WTC11 (cell line): ENCODE measurements around the gene AMIGO1. TPM values are rescaled to one million over a fixed set of nuclear protein-coding genes. Genes with fewer than 3 reads are reported as not detected.

Source experiments
- CREB1 ChIP-seq: sonication (generic); formaldehyde crosslinking; IDR thresholded peaks from 2 replicates; pipeline ENCODE4 v1.8.0; 2023; ENCODE audit warnings: mild to moderate bottlenecking, missing genetic modification reagents
- CREM ChIP-seq: sonication (generic); formaldehyde crosslinking; IDR thresholded peaks from 2 replicates; pipeline ENCODE4 v1.8.1; 2022; ENCODE audit warnings: mild to moderate bottlenecking, missing genetic modification reagents, moderate library complexity
- EMX1 ChIP-seq: fragments of 250-450 bp; sonication (Bioruptor Pico); IDR thresholded peaks from 2 replicates; pipeline ENCODE4 v1.8.0; 2021; ENCODE audit warnings: mild to moderate bottlenecking
- FOXK1 ChIP-seq: sonication (generic); formaldehyde crosslinking; IDR thresholded peaks from 2 replicates; pipeline ENCODE4 v1.8.0; 2022; ENCODE audit warnings: mild to moderate bottlenecking, moderate library complexity, missing genetic modification reagents
- FOXP1 ChIP-seq: sonication (generic); formaldehyde crosslinking; IDR thresholded peaks from 2 replicates; pipeline ENCODE4 v1.8.0; 2022; ENCODE audit warnings: missing genetic modification reagents, mild to moderate bottlenecking, moderate library complexity, borderline replicate concordance
- GABPB1 ChIP-seq: sonication (generic); formaldehyde crosslinking; IDR thresholded peaks from 2 replicates; pipeline ENCODE4 v1.8.1; 2023; ENCODE audit warnings: mild to moderate bottlenecking, missing genetic modification reagents
- JUN ChIP-seq: sonication (generic); formaldehyde crosslinking; IDR thresholded peaks from 2 replicates; pipeline ENCODE4 v1.8.0; 2023; ENCODE audit warnings: mild to moderate bottlenecking, missing genetic modification reagents
- NFE2L1 ChIP-seq: sonication (generic); formaldehyde crosslinking; IDR thresholded peaks from 2 replicates; pipeline ENCODE4 v1.8.1; 2023; ENCODE audit warnings: missing genetic modification reagents
- ZNF232 ChIP-seq: sonication (generic); formaldehyde crosslinking; IDR thresholded peaks from 2 replicates; pipeline ENCODE4 v1.8.0; 2022; ENCODE audit warnings: mild to moderate bottlenecking, missing genetic modification reagents
- ZNF416 ChIP-seq: fragments of 250-450 bp; sonication (Bioruptor Pico); IDR thresholded peaks from 2 replicates; pipeline ENCODE4 v1.9.0; 2021; ENCODE audit warnings: mild to moderate bottlenecking, inconsistent platforms
- total RNA-seq: library from RNA; stranded (reverse); gene quantifications from 3 replicates; pipeline ENCODE4 v1.2.3, GENCODE V29; 2021
- TF ChIP-seq, protein P1 (sequence below): sonication (generic); formaldehyde crosslinking; IDR thresholded peaks from 2 replicates; pipeline ENCODE4 v1.8.0; 2023; ENCODE audit warnings: missing genetic modification reagents, mild to moderate bottlenecking, borderline replicate concordance
- TF ChIP-seq, protein P2 (sequence below): sonication (generic); formaldehyde crosslinking; IDR thresholded peaks from 2 replicates; pipeline ENCODE4 v1.8.0; 2022; ENCODE audit warnings: mild to moderate bottlenecking, missing genetic modification reagents
- TF ChIP-seq, protein P3 (sequence below): fragments of 250-450 bp; sonication (Bioruptor Pico); IDR thresholded peaks from 2 replicates; pipeline ENCODE4 v1.9.0; 2021; ENCODE audit warnings: moderate library complexity, mild to moderate bottlenecking, inconsistent platforms, borderline replicate concordance
- TF ChIP-seq, protein P4 (sequence below): fragments of 250-450 bp; sonication (Bioruptor Pico); IDR thresholded peaks from 2 replicates; pipeline ENCODE4 v1.8.0; 2021; ENCODE audit warnings: mild to moderate bottlenecking
- TF ChIP-seq, protein P5 (sequence below): sonication (generic); formaldehyde crosslinking; IDR thresholded peaks from 2 replicates; pipeline ENCODE4 v1.8.0; 2023; ENCODE audit warnings: mild to moderate bottlenecking, missing genetic modification reagents
- TF ChIP-seq, protein P6 (sequence below): sonication (generic); formaldehyde crosslinking; conservative IDR thresholded peaks from 2 replicates; pipeline ENCODE4 v1.8.1; 2023; ENCODE audit warnings: mild to moderate bottlenecking, low read depth, missing genetic modification reagents, moderate library complexity
- TF ChIP-seq, protein P7 (sequence below): sonication (generic); formaldehyde crosslinking; IDR thresholded peaks from 2 replicates; pipeline ENCODE4 v1.8.0; 2023; ENCODE audit warnings: missing genetic modification reagents
- TF ChIP-seq, protein P8 (sequence below): sonication (generic); formaldehyde crosslinking; IDR thresholded peaks from 2 replicates; pipeline ENCODE4 v1.8.0; 2022; ENCODE audit warnings: missing genetic modification reagents

The AMIGO1 gene
- total RNA-seq, 1 experiment from 2014 or later = 2.4 TPM

DNA sequence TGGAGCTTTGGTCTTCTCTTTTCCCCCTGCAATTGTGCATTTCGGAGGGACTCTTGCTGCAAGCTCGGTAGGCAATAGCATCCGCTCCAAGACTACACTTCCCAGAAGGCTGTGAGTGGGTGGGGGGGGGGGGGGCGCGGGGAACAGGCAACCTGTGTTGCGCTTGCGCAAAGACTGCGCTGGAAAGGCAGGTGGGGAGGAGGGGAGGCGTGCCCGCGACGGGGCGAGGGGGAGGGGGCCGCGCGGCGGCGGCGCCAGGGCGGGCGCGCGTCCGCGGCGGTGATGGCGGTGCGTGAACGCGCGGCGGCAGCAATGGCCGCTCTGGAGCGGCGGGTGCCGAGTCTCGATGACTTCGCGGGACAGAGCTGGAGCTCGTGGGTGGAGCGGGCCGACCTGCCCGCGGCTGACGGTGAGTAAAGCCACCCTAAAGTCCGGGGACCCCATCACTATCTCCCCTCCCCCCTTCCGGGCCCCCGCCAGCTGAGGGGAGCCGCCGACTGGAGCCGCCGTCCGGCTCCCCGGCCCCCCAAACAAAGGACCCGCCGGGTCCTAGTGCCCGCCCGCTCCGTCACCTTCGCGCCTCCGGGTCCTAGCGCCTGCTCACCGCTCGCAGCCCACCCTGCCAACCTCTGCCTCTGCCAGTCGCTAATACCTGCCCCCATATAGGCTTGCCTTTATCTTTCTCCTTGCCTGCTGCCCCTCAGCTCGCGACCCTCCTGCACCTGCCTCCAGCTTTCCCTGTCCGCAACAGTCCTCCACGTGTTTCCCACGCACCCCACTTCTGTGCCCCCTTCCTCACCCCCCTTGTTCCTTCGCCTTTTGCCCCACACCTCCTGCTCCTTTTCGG lies 25.6 kb downstream of the AMIGO1 start, which contains the start of gene ATXN7L2 (continued):
- TF ChIP-seq, protein P1, sequence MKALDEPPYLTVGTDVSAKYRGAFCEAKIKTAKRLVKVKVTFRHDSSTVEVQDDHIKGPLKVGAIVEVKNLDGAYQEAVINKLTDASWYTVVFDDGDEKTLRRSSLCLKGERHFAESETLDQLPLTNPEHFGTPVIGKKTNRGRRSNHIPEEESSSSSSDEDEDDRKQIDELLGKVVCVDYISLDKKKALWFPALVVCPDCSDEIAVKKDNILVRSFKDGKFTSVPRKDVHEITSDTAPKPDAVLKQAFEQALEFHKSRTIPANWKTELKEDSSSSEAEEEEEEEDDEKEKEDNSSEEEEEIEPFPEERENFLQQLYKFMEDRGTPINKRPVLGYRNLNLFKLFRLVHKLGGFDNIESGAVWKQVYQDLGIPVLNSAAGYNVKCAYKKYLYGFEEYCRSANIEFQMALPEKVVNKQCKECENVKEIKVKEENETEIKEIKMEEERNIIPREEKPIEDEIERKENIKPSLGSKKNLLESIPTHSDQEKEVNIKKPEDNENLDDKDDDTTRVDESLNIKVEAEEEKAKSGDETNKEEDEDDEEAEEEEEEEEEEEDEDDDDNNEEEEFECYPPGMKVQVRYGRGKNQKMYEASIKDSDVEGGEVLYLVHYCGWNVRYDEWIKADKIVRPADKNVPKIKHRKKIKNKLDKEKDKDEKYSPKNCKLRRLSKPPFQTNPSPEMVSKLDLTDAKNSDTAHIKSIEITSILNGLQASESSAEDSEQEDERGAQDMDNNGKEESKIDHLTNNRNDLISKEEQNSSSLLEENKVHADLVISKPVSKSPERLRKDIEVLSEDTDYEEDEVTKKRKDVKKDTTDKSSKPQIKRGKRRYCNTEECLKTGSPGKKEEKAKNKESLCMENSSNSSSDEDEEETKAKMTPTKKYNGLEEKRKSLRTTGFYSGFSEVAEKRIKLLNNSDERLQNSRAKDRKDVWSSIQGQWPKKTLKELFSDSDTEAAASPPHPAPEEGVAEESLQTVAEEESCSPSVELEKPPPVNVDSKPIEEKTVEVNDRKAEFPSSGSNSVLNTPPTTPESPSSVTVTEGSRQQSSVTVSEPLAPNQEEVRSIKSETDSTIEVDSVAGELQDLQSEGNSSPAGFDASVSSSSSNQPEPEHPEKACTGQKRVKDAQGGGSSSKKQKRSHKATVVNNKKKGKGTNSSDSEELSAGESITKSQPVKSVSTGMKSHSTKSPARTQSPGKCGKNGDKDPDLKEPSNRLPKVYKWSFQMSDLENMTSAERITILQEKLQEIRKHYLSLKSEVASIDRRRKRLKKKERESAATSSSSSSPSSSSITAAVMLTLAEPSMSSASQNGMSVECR (CRISPR knock-in tag) = no peak
- no peak for TF ChIP-seq JUN (CRISPR knock-in tag)
- TF ChIP-seq ZNF416 (CRISPR knock-in tag) = peak; percentile 89
- TF ChIP-seq GABPB1 (CRISPR knock-in tag) = no peak
- TF ChIP-seq FOXP1 (CRISPR knock-in tag) = peak; percentile 66; the same call in 1 of the 2 replicates
- TF ChIP-seq, protein P2, sequence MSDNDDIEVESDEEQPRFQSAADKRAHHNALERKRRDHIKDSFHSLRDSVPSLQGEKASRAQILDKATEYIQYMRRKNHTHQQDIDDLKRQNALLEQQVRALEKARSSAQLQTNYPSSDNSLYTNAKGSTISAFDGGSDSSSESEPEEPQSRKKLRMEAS (CRISPR knock-in tag) = no peak; the same call in 1 of the 2 replicates
- TF ChIP-seq, protein P3, sequence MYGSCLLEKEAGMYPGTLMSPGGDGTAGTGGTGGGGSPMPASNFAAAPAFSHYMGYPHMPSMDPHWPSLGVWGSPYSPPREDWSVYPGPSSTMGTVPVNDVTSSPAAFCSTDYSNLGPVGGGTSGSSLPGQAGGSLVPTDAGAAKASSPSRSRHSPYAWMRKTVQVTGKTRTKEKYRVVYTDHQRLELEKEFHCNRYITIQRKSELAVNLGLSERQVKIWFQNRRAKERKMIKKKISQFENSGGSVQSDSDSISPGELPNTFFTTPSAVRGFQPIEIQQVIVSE (CRISPR knock-in tag) = no peak
- no peak for TF ChIP-seq ZNF232 (CRISPR knock-in tag)
- peak; percentile 35; the same call in 1 of the 2 replicates for TF ChIP-seq FOXK1 (CRISPR knock-in tag)
- peak; percentile 75; the same call in 1 of the 2 replicates for TF ChIP-seq CREM (CRISPR knock-in tag)
- TF ChIP-seq, protein P4, sequence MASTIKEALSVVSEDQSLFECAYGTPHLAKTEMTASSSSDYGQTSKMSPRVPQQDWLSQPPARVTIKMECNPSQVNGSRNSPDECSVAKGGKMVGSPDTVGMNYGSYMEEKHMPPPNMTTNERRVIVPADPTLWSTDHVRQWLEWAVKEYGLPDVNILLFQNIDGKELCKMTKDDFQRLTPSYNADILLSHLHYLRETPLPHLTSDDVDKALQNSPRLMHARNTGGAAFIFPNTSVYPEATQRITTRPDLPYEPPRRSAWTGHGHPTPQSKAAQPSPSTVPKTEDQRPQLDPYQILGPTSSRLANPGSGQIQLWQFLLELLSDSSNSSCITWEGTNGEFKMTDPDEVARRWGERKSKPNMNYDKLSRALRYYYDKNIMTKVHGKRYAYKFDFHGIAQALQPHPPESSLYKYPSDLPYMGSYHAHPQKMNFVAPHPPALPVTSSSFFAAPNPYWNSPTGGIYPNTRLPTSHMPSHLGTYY (CRISPR knock-in tag) = 0 out of 2 replicates have a peak, but pooled peaks have one; percentile 49
- TF ChIP-seq, protein P5, sequence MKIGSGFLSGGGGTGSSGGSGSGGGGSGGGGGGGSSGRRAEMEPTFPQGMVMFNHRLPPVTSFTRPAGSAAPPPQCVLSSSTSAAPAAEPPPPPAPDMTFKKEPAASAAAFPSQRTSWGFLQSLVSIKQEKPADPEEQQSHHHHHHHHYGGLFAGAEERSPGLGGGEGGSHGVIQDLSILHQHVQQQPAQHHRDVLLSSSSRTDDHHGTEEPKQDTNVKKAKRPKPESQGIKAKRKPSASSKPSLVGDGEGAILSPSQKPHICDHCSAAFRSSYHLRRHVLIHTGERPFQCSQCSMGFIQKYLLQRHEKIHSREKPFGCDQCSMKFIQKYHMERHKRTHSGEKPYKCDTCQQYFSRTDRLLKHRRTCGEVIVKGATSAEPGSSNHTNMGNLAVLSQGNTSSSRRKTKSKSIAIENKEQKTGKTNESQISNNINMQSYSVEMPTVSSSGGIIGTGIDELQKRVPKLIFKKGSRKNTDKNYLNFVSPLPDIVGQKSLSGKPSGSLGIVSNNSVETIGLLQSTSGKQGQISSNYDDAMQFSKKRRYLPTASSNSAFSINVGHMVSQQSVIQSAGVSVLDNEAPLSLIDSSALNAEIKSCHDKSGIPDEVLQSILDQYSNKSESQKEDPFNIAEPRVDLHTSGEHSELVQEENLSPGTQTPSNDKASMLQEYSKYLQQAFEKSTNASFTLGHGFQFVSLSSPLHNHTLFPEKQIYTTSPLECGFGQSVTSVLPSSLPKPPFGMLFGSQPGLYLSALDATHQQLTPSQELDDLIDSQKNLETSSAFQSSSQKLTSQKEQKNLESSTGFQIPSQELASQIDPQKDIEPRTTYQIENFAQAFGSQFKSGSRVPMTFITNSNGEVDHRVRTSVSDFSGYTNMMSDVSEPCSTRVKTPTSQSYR = 0 out of 2 replicates have a peak, but pooled peaks have one; percentile 16
- TF ChIP-seq, protein P6, sequence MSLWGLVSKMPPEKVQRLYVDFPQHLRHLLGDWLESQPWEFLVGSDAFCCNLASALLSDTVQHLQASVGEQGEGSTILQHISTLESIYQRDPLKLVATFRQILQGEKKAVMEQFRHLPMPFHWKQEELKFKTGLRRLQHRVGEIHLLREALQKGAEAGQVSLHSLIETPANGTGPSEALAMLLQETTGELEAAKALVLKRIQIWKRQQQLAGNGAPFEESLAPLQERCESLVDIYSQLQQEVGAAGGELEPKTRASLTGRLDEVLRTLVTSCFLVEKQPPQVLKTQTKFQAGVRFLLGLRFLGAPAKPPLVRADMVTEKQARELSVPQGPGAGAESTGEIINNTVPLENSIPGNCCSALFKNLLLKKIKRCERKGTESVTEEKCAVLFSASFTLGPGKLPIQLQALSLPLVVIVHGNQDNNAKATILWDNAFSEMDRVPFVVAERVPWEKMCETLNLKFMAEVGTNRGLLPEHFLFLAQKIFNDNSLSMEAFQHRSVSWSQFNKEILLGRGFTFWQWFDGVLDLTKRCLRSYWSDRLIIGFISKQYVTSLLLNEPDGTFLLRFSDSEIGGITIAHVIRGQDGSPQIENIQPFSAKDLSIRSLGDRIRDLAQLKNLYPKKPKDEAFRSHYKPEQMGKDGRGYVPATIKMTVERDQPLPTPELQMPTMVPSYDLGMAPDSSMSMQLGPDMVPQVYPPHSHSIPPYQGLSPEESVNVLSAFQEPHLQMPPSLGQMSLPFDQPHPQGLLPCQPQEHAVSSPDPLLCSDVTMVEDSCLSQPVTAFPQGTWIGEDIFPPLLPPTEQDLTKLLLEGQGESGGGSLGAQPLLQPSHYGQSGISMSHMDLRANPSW = no peak
- TF ChIP-seq, protein P7, sequence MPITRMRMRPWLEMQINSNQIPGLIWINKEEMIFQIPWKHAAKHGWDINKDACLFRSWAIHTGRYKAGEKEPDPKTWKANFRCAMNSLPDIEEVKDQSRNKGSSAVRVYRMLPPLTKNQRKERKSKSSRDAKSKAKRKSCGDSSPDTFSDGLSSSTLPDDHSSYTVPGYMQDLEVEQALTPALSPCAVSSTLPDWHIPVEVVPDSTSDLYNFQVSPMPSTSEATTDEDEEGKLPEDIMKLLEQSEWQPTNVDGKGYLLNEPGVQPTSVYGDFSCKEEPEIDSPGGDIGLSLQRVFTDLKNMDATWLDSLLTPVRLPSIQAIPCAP = no peak
- TF ChIP-seq, protein P8, sequence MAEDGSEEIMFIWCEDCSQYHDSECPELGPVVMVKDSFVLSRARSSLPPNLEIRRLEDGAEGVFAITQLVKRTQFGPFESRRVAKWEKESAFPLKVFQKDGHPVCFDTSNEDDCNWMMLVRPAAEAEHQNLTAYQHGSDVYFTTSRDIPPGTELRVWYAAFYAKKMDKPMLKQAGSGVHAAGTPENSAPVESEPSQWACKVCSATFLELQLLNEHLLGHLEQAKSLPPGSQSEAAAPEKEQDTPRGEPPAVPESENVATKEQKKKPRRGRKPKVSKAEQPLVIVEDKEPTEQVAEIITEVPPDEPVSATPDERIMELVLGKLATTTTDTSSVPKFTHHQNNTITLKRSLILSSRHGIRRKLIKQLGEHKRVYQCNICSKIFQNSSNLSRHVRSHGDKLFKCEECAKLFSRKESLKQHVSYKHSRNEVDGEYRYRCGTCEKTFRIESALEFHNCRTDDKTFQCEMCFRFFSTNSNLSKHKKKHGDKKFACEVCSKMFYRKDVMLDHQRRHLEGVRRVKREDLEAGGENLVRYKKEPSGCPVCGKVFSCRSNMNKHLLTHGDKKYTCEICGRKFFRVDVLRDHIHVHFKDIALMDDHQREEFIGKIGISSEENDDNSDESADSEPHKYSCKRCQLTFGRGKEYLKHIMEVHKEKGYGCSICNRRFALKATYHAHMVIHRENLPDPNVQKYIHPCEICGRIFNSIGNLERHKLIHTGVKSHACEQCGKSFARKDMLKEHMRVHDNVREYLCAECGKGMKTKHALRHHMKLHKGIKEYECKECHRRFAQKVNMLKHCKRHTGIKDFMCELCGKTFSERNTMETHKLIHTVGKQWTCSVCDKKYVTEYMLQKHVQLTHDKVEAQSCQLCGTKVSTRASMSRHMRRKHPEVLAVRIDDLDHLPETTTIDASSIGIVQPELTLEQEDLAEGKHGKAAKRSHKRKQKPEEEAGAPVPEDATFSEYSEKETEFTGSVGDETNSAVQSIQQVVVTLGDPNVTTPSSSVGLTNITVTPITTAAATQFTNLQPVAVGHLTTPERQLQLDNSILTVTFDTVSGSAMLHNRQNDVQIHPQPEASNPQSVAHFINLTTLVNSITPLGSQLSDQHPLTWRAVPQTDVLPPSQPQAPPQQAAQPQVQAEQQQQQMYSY (CRISPR knock-in tag) = peak; percentile 57; the same call in 1 of the 2 replicates
- TF ChIP-seq CREB1 (CRISPR knock-in tag) = no peak
- TF ChIP-seq EMX1 = 0 out of 2 replicates have a peak, but pooled peaks have one; percentile 44
- peak; percentile 76; the same call in 1 of the 2 replicates for TF ChIP-seq NFE2L1 (CRISPR knock-in tag)
